Natural killer cell (primary cell): ENCODE data around the gene CACNA1D. TPM values are rescaled to one million over a fixed set of nuclear protein-coding genes. Genes with fewer than 3 reads are reported as not detected.

Source experiments
- ATAC-seq, 3 donors: fragments of 150-1000 bp in 2 of 3; fragments of 200-7000 bp in 1 of 3; cut with Tn5 transposase; 1 replicate in 1 of 3; 2 replicates in 2 of 3; pipeline ENCODE4 v1.10.0; 2021; ENCODE audit warnings: mild to moderate bottlenecking in 2 of 3, moderate library complexity in 2 of 3
- DNase-seq, 2 donors: peaks; one replicate each; pipeline versions ENCODE4 v3.0.0 to v3.0.0-alpha.2; 2013 to 2021; ENCODE audit warnings: mixed read lengths in 1 of 2
- H3K27ac ChIP-seq: one replicate; pipeline ENCODE4 v1.5.1; 2013; ENCODE audit warnings: mild to moderate bottlenecking, low read length
- H3K27me3 ChIP-seq: one replicate; pipeline ENCODE4 v1.6.1; 2013; ENCODE audit warnings: low read length; ENCODE audit not compliant: control insufficient read depth, insufficient read depth
- H3K36me3 ChIP-seq: one replicate; pipeline ENCODE4 v1.6.1; 2013; ENCODE audit warnings: low read length; ENCODE audit not compliant: control insufficient read depth, insufficient read depth
- H3K4me1 ChIP-seq: one replicate; pipeline ENCODE4 v1.6.1; 2013; ENCODE audit warnings: low read length; ENCODE audit not compliant: control insufficient read depth, insufficient read depth
- H3K4me3 ChIP-seq: one replicate; pipeline ENCODE4 v1.5.1; 2013; ENCODE audit warnings: low read length
- H3K9me3 ChIP-seq: one replicate; pipeline ENCODE4 v1.6.1; 2013; ENCODE audit warnings: low read length; ENCODE audit not compliant: control insufficient read depth, insufficient read depth
- H3K27ac Mint-ChIP-seq, 2 donors: one replicate each; pipeline ENCODE4 v1.8.0; 2022; ENCODE audit warnings: mild to moderate bottlenecking in 2 of 2, mixed read lengths in 2 of 2, moderate library complexity in 1 of 2
- H3K27me3 Mint-ChIP-seq, 2 donors: one replicate each; pipeline ENCODE4 v1.8.0; 2022; ENCODE audit warnings: low read depth in 2 of 2, mixed read lengths in 2 of 2
- H3K36me3 Mint-ChIP-seq: one replicate; pipeline ENCODE4 v1.8.0; 2022; ENCODE audit warnings: mixed read lengths
- H3K4me1 Mint-ChIP-seq, 2 donors: one replicate each; pipeline ENCODE4 v1.8.0; 2022; ENCODE audit warnings: mixed read lengths in 2 of 2
- H3K4me3 Mint-ChIP-seq: one replicate; pipeline ENCODE4 v1.8.0; 2022; ENCODE audit warnings: mild to moderate bottlenecking, moderate library complexity, mixed read lengths
- H3K9me3 Mint-ChIP-seq, 2 donors: one replicate each; pipeline ENCODE4 v1.8.0; 2022; ENCODE audit warnings: mixed read lengths in 2 of 2
- WGBS: methylation state at CpG from one replicate; pipeline ENCODE4 v1.1.7; 2013; ENCODE audit warnings: missing lambda C conversion rate; ENCODE audit not compliant: insufficient coverage; 5-methylcytosine and 5-hydroxymethylcytosine counted together
- intact Hi-C: fragments of 100-400 bp; cut with micrococcal nuclease; formaldehyde crosslinking; loops from one replicate; pipeline ENCODE4 v1.14.2; 2022
- total RNA-seq, 4 donors: library from RNA; stranded (reverse); fragments of 120-200 nt in 1 of 4; gene quantifications; one replicate each; pipeline versions ENCODE4 v1.2.3 to v1.2.4, GENCODE V29; 2013 to 2022
- TF ChIP-seq, protein P1 (sequence below): fragments of 200-600 bp; IDR thresholded peaks from one replicate; pipeline ENCODE4 v1.8.0; 2022; ENCODE audit warnings: antibody characterized with exemption

CACNA1D gene
- total RNA-seq, 3 donors from 2014 or later (not counting 1 experiment from before 2014, with no cell fraction given), result 0.54 to 10.1 TPM; not detected in 1

DNA sequence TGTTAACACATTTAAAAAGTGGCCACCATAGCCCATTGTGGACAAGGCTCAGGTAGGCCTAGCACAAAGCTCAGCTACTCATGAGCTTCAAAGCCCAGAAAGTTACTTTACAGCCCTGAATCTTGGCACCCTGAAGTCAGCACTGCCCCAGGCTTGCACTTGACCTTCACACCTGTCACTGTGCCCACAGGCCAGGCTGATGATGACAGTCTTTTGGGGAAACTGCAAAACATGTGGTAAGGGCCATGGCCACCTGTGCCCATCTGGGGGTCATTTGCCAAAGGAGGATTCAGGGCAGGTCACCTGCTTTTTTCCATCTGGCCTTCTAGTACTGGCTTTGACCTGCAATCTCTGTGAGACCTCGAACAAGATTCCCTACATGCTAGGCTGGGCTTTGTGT is 340.8 kb downstream of the CACNA1D start:
- H3K4me3 Mint-ChIP-seq, result no peak overlapping the region
- no peaks in the 10 kb centered on the region for H3K36me3 ChIP-seq
- no peaks in the 10 kb centered on the region for H3K4me1 Mint-ChIP-seq
- H3K9me3 ChIP-seq, result no peaks in the 10 kb centered on the region
- no peaks in the 10 kb centered on the region for H3K27me3 Mint-ChIP-seq
- H3K4me1 ChIP-seq, result peaks cover 4% of the 10 kb centered on the region
- H3K4me3 ChIP-seq, result no peak overlapping the region
- H3K27me3 ChIP-seq, result no peaks in the 10 kb centered on the region
- TF ChIP-seq, protein P1, sequence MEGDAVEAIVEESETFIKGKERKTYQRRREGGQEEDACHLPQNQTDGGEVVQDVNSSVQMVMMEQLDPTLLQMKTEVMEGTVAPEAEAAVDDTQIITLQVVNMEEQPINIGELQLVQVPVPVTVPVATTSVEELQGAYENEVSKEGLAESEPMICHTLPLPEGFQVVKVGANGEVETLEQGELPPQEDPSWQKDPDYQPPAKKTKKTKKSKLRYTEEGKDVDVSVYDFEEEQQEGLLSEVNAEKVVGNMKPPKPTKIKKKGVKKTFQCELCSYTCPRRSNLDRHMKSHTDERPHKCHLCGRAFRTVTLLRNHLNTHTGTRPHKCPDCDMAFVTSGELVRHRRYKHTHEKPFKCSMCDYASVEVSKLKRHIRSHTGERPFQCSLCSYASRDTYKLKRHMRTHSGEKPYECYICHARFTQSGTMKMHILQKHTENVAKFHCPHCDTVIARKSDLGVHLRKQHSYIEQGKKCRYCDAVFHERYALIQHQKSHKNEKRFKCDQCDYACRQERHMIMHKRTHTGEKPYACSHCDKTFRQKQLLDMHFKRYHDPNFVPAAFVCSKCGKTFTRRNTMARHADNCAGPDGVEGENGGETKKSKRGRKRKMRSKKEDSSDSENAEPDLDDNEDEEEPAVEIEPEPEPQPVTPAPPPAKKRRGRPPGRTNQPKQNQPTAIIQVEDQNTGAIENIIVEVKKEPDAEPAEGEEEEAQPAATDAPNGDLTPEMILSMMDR, result no peak
- H3K36me3 Mint-ChIP-seq, result no peaks in the 10 kb centered on the region
- no peak overlapping the region for H3K27ac Mint-ChIP-seq
- intact Hi-C loops, result no loop called here
- ATAC-seq (no peak), DNase-seq (no peak)
- no peaks in the 10 kb centered on the region for H3K9me3 Mint-ChIP-seq
- WGBS, result 54% methylated on average over 1 of the region's 1 CpG
- no peak overlapping the region for H3K27ac ChIP-seq

DNA sequence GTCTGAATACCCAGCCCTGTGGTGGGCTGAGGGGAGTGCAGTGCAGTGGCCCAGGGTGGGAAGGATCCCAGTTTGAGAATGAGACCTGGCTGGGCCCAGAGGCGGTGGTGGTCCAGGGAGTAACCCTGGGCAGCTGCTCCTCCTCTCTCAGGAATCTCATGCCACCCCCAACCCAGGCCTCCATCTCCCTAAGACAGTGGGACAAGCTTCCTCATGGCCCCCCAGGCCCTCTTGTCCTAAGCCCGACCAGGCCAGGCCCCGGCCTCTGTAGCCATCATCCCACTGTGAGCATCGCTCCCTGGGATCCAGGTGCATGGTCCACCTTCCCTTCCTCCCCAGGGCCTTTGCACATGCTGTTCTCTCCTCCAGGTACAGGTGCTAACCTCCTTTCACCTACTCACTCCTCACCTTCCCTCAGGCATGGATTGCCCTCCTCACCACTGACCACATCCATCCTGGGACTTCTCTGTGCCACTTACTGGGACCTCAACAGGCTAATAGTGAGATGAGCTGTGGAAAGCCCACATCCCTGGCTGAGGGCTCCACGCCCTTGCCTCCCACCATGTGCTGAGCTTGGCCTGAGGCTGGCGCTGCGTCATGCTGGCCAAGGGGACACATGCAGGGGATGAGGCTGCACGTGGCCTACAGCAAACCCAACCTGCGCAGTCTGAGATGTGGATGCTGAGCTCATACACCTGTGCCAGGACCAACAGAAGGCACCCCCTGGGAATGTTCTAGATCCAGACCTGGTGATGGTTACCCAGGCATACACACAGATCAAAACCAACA is 341.9 kb downstream of the CACNA1D start:
- Histone ChIP-seq H3K4me3 (no peak overlapping the region), H3K36me3 (no peaks in the 10 kb centered on the region), H3K9me3 (no peaks in the 10 kb centered on the region), H3K27ac (no peak overlapping the region), H3K27me3 (no peaks in the 10 kb centered on the region), H3K4me1 (peaks cover 4% of the 10 kb centered on the region)
- 93% methylated on average over 9 of the region's 9 CpGs for WGBS
- Mint-ChIP-seq H3K27me3 (no peaks in the 10 kb centered on the region), H3K36me3 (no peaks in the 10 kb centered on the region), H3K4me1 (no peaks in the 10 kb centered on the region), H3K27ac (no peak overlapping the region), H3K4me3 (no peak overlapping the region), H3K9me3 (no peaks in the 10 kb centered on the region)
- DNase-seq (no peak), ATAC-seq (no peak)
- TF ChIP-seq, protein P1, result no peak
- intact Hi-C loops, result no loop called here

DNA sequence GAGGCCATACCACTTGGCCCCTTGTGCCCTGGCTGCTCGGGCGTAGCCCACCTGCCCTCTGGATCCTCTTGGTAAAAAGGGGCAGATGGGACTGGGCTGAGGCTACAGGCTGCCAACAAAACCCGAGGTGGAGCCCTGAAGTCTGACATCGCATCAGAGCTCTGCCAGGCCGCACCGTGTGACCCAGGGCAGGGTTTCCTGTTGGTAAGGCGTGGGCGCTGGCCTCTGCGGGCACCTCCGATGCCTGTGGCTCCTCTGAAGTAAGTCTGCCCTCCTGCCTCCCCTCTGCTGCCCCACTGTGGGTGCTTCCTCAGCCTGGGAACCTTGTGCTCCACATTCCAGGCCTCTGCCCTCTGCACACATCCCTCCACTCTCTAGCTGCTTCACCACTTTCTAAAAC is 342.9 kb downstream of the CACNA1D start:
- intact Hi-C loops, result no loop called here
- H3K9me3 Mint-ChIP-seq, result no peaks in the 10 kb centered on the region
- Histone ChIP-seq H3K4me1 (peaks cover 4% of the 10 kb centered on the region), H3K27ac (no peak overlapping the region), H3K9me3 (no peaks in the 10 kb centered on the region), H3K36me3 (no peaks in the 10 kb centered on the region), H3K27me3 (no peaks in the 10 kb centered on the region), H3K4me3 (no peak overlapping the region)
- no peak for DNase-seq
- no peaks in the 10 kb centered on the region for H3K4me1 Mint-ChIP-seq
- TF ChIP-seq, protein P1, result no peak
- H3K27me3 Mint-ChIP-seq, result no peaks in the 10 kb centered on the region
- no peaks in the 10 kb centered on the region for H3K36me3 Mint-ChIP-seq
- no peak overlapping the region for H3K4me3 Mint-ChIP-seq
- peak in 2 of 3 donors; percentile 26 to 65 for ATAC-seq
- no peak overlapping the region for H3K27ac Mint-ChIP-seq
- WGBS, result 54% methylated on average over 10 of the region's 10 CpGs

GRCh38 chr3:53841296-53841695 is 346.9 kb downstream of the CACNA1D start:
- Histone ChIP-seq H3K27ac (no peak overlapping the region), H3K4me1 (peaks cover 10% of the 10 kb centered on the region), H3K9me3 (no peaks in the 10 kb centered on the region), H3K4me3 (no peak overlapping the region), H3K36me3 (no peaks in the 10 kb centered on the region), H3K27me3 (peaks cover 7% of the 10 kb centered on the region)
- no peak overlapping the region for H3K4me3 Mint-ChIP-seq
- no peaks in the 10 kb centered on the region for H3K36me3 Mint-ChIP-seq
- TF ChIP-seq, protein P1, result no peak
- intact Hi-C loops, result no loop called here
- 87% methylated on average over 4 of the region's 5 CpGs for WGBS
- peaks cover 22 to 26% of the 10 kb centered on the region in 2 donors for H3K27me3 Mint-ChIP-seq
- ATAC-seq (no peak), DNase-seq (no peak)
- no peak overlapping the region for H3K27ac Mint-ChIP-seq
- no peaks in the 10 kb centered on the region for H3K9me3 Mint-ChIP-seq
- no peaks in the 10 kb centered on the region for H3K4me1 Mint-ChIP-seq
